Measurements from ENCODE around the gene HIRA. TPM values are rescaled to one million over a fixed set of nuclear protein-coding genes. Genes with fewer than 3 reads are reported as not detected.
"Not testable (repeated sequence)": the region's sequence is repeated elsewhere in the genome, so short reads cannot be mapped to it uniquely, and the experiment has no call there.

HIRA gene
- total RNA-seq, 2 donors from 2014 or later, result 10.6 to 12.9 TPM

GRCh38 chr22:19373450-19373849 is 58.1 kb downstream of the HIRA start:
- Histone ChIP-seq H3K36me3 (replicated peaks in 1 of 2; ENCODE audit: insufficient read depth in 1 of 2, low read depth in 2 of 2) (peaks cover 11 to 35% of the 10 kb centered on the region in 2 donors), H3K4me3 (no peak overlapping the region), H3K27me3 (no peaks in the 10 kb centered on the region), H3K4me1 (no peaks in the 10 kb centered on the region), H3K9me3 (no peaks in the 10 kb centered on the region), H3K27ac (no peak overlapping the region)
- 97 to 100% methylated on average over 5 of the region's 5 CpGs for WGBS, 2 donors
- no peak for ATAC-seq
- intact Hi-C loops (cut with DNase I), result no loop called here
- no peak for DNase-seq
- TF ChIP-seq POLR2A (IDR thresholded peaks at IDR 0.05), result no peak
- TF ChIP-seq CTCF (IDR thresholded peaks at IDR 0.05), result no peak

DNA sequence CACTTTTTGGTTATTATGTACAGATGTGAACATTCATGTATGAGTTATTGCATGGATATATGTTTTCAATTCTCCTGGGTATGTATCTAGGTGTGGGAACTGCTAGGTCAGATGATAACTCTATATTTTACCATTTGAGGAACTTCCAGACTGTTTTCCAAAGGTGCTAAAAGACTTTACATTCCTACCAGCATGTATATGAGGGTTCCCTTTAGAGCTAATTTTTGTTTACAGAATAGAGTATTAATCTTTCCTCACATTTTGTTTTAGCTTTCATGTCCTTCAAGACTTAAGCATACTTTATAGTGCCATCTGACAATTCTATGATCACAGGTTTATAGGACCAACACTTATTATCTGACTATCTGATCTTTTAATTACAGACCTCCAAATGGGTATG is 59.6 kb downstream of the HIRA start:
- Histone ChIP-seq H3K27ac (no peak overlapping the region), H3K27me3 (no peaks in the 10 kb centered on the region), H3K4me1 (no peaks in the 10 kb centered on the region), H3K4me3 (no peak overlapping the region), H3K9me3 (no peaks in the 10 kb centered on the region), H3K36me3 (replicated peaks in 1 of 2; ENCODE audit: insufficient read depth in 1 of 2, low read depth in 2 of 2) (peaks cover 1 to 26% of the 10 kb centered on the region in 2 donors)
- intact Hi-C loops (cut with DNase I), result no loop called here
- ATAC-seq, result no peak
- TF ChIP-seq POLR2A (IDR thresholded peaks at IDR 0.05) (no peak), CTCF (IDR thresholded peaks at IDR 0.05) (no peak)
- DNase-seq, result no peak

GRCh38 chr22:19368876-19369275 is 62.7 kb downstream of the HIRA start:
- no peaks in the 10 kb centered on the region for H3K9me3 ChIP-seq
- no peaks in the 10 kb centered on the region for H3K4me1 ChIP-seq
- no peak overlapping the region for H3K4me3 ChIP-seq
- intact Hi-C loops (cut with DNase I), result no loop called here
- WGBS, 2 donors, result 88 to 90% methylated on average over 1 to 2 of the region's 2 CpGs
- TF ChIP-seq POLR2A (IDR thresholded peaks at IDR 0.05), result no peak
- TF ChIP-seq CTCF (IDR thresholded peaks at IDR 0.05), result no peak
- H3K27ac ChIP-seq, result no peak overlapping the region
- no peak for DNase-seq
- H3K36me3 ChIP-seq (replicated peaks in 1 of 2; ENCODE audit: insufficient read depth in 1 of 2, low read depth in 2 of 2), result peaks cover 0 to 7% of the 10 kb centered on the region in 2 donors
- H3K27me3 ChIP-seq, result no peaks in the 10 kb centered on the region
- no peak for ATAC-seq

DNA sequence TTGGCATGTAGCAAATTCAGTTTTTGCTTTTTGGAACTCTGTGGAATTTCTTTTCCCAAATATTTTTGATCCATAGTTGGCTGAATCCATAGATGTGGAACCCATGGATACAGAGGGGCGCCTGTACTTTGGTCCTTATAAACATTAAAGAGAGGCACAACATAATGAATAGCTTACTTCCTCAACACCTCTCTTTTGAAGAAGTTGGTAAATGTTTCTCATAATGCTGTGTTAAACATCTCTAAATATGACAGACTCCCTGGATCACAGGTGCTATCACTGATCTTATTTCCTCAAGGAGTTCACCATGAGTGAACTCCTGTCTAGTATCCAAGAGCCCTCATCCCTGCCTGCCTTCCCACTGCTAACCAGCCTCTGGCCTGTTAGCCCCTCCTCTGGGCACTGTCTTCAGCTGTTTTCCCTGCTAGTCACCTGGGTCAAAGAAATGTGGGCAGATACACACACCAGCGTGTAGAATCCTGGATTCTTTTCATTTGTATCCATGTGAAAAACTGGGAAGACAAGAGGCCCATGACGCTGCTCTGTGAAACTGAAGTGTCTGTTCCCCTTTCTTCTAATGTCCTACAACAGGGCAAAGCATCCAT is 63.7 kb downstream of the HIRA start:
- H3K4me1 ChIP-seq, result no peaks in the 10 kb centered on the region
- intact Hi-C loops (cut with DNase I), result no loop called here
- H3K27me3 ChIP-seq, result no peaks in the 10 kb centered on the region
- ATAC-seq (no peak), DNase-seq (no peak)
- H3K4me3 ChIP-seq, result no peak overlapping the region
- H3K36me3 ChIP-seq (replicated peaks in 1 of 2; ENCODE audit: insufficient read depth in 1 of 2, low read depth in 2 of 2), result peaks cover 0 to 4% of the 10 kb centered on the region in 2 donors
- no peak overlapping the region for H3K27ac ChIP-seq
- no peaks in the 10 kb centered on the region for H3K9me3 ChIP-seq
- WGBS, 2 donors, result 96% methylated on average over 3 of the region's 3 CpGs
- TF ChIP-seq POLR2A (IDR thresholded peaks at IDR 0.05) (no peak), CTCF (IDR thresholded peaks at IDR 0.05) (no peak)

DNA sequence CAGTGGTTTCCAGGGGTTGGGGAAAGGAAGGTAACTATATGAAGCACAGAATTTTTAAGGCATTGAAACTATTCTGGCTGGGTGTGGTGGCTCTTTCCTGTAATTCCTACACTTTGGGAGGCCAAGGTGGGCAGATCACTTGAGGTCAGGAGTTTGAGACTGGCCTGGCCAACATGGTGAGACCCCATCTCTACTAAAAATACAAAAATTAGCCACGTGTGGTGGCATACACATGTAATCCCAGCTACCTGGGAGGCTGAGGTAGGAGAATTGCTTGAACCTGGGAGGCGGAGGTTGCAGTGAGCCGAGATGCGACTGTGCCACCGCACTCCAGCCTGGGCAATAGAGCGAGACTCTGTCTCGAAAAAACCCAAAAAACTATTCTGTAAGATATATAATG is 68.0 kb downstream of the HIRA start:
- H3K9me3 ChIP-seq; intact Hi-C loops (cut with DNase I); H3K4me1 ChIP-seq; H3K27ac ChIP-seq; ATAC-seq; DNase-seq; H3K27me3 ChIP-seq; H3K4me3 ChIP-seq: not testable (repeated sequence)
- WGBS, 2 donors, result 93 to 97% methylated on average over 7 of the region's 7 CpGs
- H3K36me3 ChIP-seq (replicated peaks in 1 of 2; ENCODE audit: insufficient read depth in 1 of 2, low read depth in 2 of 2), result peaks cover 4 to 19% of the 10 kb centered on the region in 2 donors
